ENCODE measurements around the gene MAD1L1. TPM values are rescaled to one million over a fixed set of nuclear protein-coding genes. Genes with fewer than 3 reads are reported as not detected.
A peak's percentile ranks its signal among the peaks of the same experiment; 100 is the strongest.

Gene MAD1L1
- total RNA-seq, 2 experiments from 2014 or later: 58.3 to 65.3 TPM

GRCh38 chr7:2261611-2262010, 28.9 kb upstream of the MAD1L1 start:
- H3K79me2 ChIP-seq (ENCODE audit: insufficient read depth, low read depth, low read length): no peaks in the 10 kb centered on the region
- intact Hi-C loops (cut with micrococcal nuclease; ENCODE audit: unreplicated experiment): no loop called here
- H2AFZ ChIP-seq (ENCODE audit: low read length): no peak overlapping the region; the same call in 1 of the 2 replicates
- BruUV-seq (replicated peaks): no TSS peak
- peak; percentile 59 for DNase-seq (ENCODE audit: low spot score)
- no peak overlapping the region for H3K4me3 ChIP-seq (ENCODE audit: low read depth, low read length, poor library complexity, severe bottlenecking)
- H3K9me2 ChIP-seq (ENCODE audit: insufficient read depth, low read length): no peaks in the 10 kb centered on the region
- peak overlapping the region; percentile 41 for H3K27ac ChIP-seq (ENCODE audit: low read depth, low read length, poor library complexity, severe bottlenecking)
- peak overlapping the region; percentile 48; the same call in 1 of the 2 replicates for H3K4me2 ChIP-seq (ENCODE audit: low read length)
- H4K20me1 ChIP-seq (ENCODE audit: insufficient read depth, low read length): no peaks in the 10 kb centered on the region
- ChIA-PET CTCF (ENCODE audit: unreplicated experiment) (no interaction called here), POLR2A (interaction anchor here (0.5 to 1.2 kb wide), 5 partner anchors 13 to 153 kb away, joined by 3 to 6 read pairs (median 5); no protein-coding TSS in a partner anchor)
- peaks cover 30% of the 10 kb centered on the region for H3K4me1 ChIP-seq (ENCODE audit: insufficient read depth, low read length, poor library complexity, severe bottlenecking)
- TF ChIP-seq EZH2phosphoT487 (IDR thresholded peaks at IDR 0.05; ENCODE audit: borderline replicate concordance, low read depth, low read length) (no peak), CTCF (conservative IDR thresholded peaks at IDR 0.05; ENCODE audit: low read length) (no peak)
- no peaks in the 10 kb centered on the region for H3K9me3 ChIP-seq (ENCODE audit: low read length)
- H3K36me3 ChIP-seq (ENCODE audit: insufficient read depth, low read length): peaks cover 20% of the 10 kb centered on the region

GRCh38 chr7:2260820-2261219, 28.1 kb upstream of the MAD1L1 start:
- ChIA-PET POLR2A (interaction anchor here (0.9 to 1.2 kb wide), 3 partner anchors 12 to 296 kb away, joined by 3 to 5 read pairs (median 5); no protein-coding TSS in a partner anchor), CTCF (ENCODE audit: unreplicated experiment) (no interaction called here)
- H3K9me2 ChIP-seq (ENCODE audit: insufficient read depth, low read length): no peaks in the 10 kb centered on the region
- H4K20me1 ChIP-seq (ENCODE audit: insufficient read depth, low read length): no peaks in the 10 kb centered on the region
- no peak for DNase-seq (ENCODE audit: low spot score)
- H3K4me3 ChIP-seq (ENCODE audit: low read depth, low read length, poor library complexity, severe bottlenecking): no peak overlapping the region
- H3K4me1 ChIP-seq (ENCODE audit: insufficient read depth, low read length, poor library complexity, severe bottlenecking): peaks cover 30% of the 10 kb centered on the region
- no peak overlapping the region for H3K27ac ChIP-seq (ENCODE audit: low read depth, low read length, poor library complexity, severe bottlenecking)
- peaks cover 20% of the 10 kb centered on the region for H3K36me3 ChIP-seq (ENCODE audit: insufficient read depth, low read length)
- H2AFZ ChIP-seq (ENCODE audit: low read length): no peak overlapping the region
- no peak overlapping the region for H3K4me2 ChIP-seq (ENCODE audit: low read length)
- intact Hi-C loops (cut with micrococcal nuclease; ENCODE audit: unreplicated experiment): no loop called here
- no TSS peak for BruUV-seq (replicated peaks)
- H3K9me3 ChIP-seq (ENCODE audit: low read length): no peaks in the 10 kb centered on the region
- TF ChIP-seq EZH2phosphoT487 (IDR thresholded peaks at IDR 0.05; ENCODE audit: borderline replicate concordance, low read depth, low read length): no peak
- no peak for TF ChIP-seq CTCF (conservative IDR thresholded peaks at IDR 0.05; ENCODE audit: low read length)
- H3K79me2 ChIP-seq (ENCODE audit: insufficient read depth, low read depth, low read length): no peaks in the 10 kb centered on the region

GRCh38 chr7:2259480-2259879, 26.7 kb upstream of the MAD1L1 start:
- H3K4me3 ChIP-seq (ENCODE audit: low read depth, low read length, poor library complexity, severe bottlenecking): no peak overlapping the region
- peaks cover 30% of the 10 kb centered on the region for H3K4me1 ChIP-seq (ENCODE audit: insufficient read depth, low read length, poor library complexity, severe bottlenecking)
- H3K9me2 ChIP-seq (ENCODE audit: insufficient read depth, low read length): no peaks in the 10 kb centered on the region
- ChIA-PET CTCF (ENCODE audit: unreplicated experiment) (no interaction called here), POLR2A (interaction anchor here (0.7 to 1.0 kb wide), 4 partner anchors 21 to 1627 kb away, joined by 3 to 5 read pairs (median 4); no protein-coding TSS in a partner anchor)
- peaks cover 25% of the 10 kb centered on the region for H3K36me3 ChIP-seq (ENCODE audit: insufficient read depth, low read length)
- peak overlapping the region; percentile 39 for H3K4me2 ChIP-seq (ENCODE audit: low read length)
- no peaks in the 10 kb centered on the region for H3K9me3 ChIP-seq (ENCODE audit: low read length)
- no peaks in the 10 kb centered on the region for H3K79me2 ChIP-seq (ENCODE audit: insufficient read depth, low read depth, low read length)
- no peak for TF ChIP-seq EZH2phosphoT487 (IDR thresholded peaks at IDR 0.05; ENCODE audit: borderline replicate concordance, low read depth, low read length)
- no peak for TF ChIP-seq CTCF (conservative IDR thresholded peaks at IDR 0.05; ENCODE audit: low read length)
- intact Hi-C loops (cut with micrococcal nuclease; ENCODE audit: unreplicated experiment): no loop called here
- H4K20me1 ChIP-seq (ENCODE audit: insufficient read depth, low read length): no peaks in the 10 kb centered on the region
- DNase-seq (ENCODE audit: low spot score): no peak
- no peak overlapping the region for H2AFZ ChIP-seq (ENCODE audit: low read length)
- BruUV-seq (replicated peaks): no TSS peak
- no peak overlapping the region for H3K27ac ChIP-seq (ENCODE audit: low read depth, low read length, poor library complexity, severe bottlenecking)

Measured in OCI-LY7 (cell line).